ENCODE measurements around the gene TBC1D16. TPM values are rescaled to one million over a fixed set of nuclear protein-coding genes. Genes with fewer than 3 reads are reported as not detected.

TBC1D16 gene
- total RNA-seq, 1 donor from 2014 or later = 19.3 TPM

- peaks cover 19 to 33% (median 20%) of the 10 kb centered on the region in 3 donors for H3K4me1 ChIP-seq (ENCODE audit: control insufficient read depth in 3 of 3, insufficient read depth in 3 of 3, low read length in 3 of 3)
- H3K36me3 ChIP-seq (ENCODE audit: control insufficient read depth in 3 of 3, insufficient read depth in 3 of 3, low read length in 3 of 3) = no peaks in the 10 kb centered on the region
- H3K9me3 ChIP-seq (ENCODE audit: control insufficient read depth in 3 of 3, low read length in 3 of 3) = no peaks in the 10 kb centered on the region
- no peak overlapping the region for H3K27ac ChIP-seq (ENCODE audit: low read depth, low read length)
- no peak overlapping the region for H3K4me3 ChIP-seq (ENCODE audit: low read length in 3 of 3)
- H3K9ac ChIP-seq (ENCODE audit: low read depth in 1 of 3, low read length in 3 of 3) = no peak overlapping the region
- H3K27me3 ChIP-seq (ENCODE audit: control insufficient read depth in 3 of 3, insufficient read depth in 3 of 3, low read length in 3 of 3) = peaks cover 0 to 36% (median 4%) of the 10 kb centered on the region in 3 donors
These were observed 46.4 kb downstream of the TBC1D16 start for GRCh38 chr17:79989106-79989835.

DNA sequence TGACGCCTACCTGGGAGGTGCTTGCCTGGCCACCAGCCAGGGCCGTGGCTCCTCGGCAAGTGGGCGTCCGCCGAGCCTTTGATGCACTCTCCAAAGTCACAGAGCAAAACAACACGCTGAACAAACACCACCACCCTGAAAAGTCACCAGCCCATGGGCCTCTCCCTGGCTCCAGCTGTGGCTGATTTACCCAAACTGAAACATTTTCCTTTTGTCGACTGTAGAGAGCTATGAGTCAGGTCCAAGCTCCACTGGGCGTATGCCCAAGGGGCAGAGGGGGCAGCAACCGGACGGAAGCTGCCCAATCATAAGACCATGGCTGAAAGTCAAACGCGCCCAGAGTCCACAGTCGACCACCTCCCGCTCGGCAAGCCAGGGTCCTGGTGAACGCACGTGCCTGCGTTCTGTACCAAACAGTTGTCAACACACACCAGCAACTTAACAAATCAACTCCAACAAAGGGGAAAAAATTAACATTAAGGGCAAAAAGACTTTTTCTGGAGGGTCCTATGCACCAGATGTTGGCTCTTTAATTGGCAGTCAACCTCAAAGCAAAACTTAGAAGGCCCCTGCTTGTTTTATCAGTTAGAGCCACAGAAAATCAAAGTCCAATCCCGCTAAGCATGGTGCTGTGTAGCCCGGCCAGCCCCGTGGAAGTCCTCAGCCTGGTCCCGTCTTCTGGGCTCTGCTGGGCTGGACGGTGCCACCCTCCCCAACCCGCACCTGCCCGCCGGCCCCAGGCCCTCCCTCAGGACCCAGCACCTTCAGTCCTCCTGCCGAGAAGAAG is 47.3 kb downstream of the TBC1D16 start:
- Histone ChIP-seq H3K4me1 (ENCODE audit: control insufficient read depth in 3 of 3, insufficient read depth in 3 of 3, low read length in 3 of 3) (peaks cover 14 to 27% (median 18%) of the 10 kb centered on the region in 3 donors), H3K36me3 (ENCODE audit: control insufficient read depth in 3 of 3, insufficient read depth in 3 of 3, low read length in 3 of 3) (no peaks in the 10 kb centered on the region)

DNA sequence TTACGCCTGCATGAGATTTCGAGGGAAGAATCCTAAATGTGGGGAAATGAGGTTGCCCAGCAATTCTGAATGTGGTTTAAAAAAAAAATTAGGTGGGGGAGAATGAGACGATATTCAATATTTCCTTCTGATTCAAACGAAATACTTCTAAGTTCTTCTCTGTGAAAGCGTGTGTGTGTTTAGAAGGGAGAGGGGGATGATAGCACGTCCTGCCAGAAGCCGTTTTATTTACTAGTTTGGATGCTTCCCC is 47.8 kb downstream of the TBC1D16 start:
- H3K9ac ChIP-seq (ENCODE audit: low read depth in 1 of 3, low read length in 3 of 3) = no peak overlapping the region
- no peak overlapping the region for H3K27ac ChIP-seq (ENCODE audit: low read depth, low read length)

More for the DNA sequence above, 47.3 kb downstream of the TBC1D16 start:
- Histone ChIP-seq H3K27me3 (ENCODE audit: control insufficient read depth in 3 of 3, insufficient read depth in 3 of 3, low read length in 3 of 3) (peaks cover 0 to 32% (median 4%) of the 10 kb centered on the region in 3 donors), H3K4me3 (ENCODE audit: low read length in 3 of 3) (no peak overlapping the region), H3K27ac (ENCODE audit: low read depth, low read length) (no peak overlapping the region), H3K9me3 (ENCODE audit: control insufficient read depth in 3 of 3, low read length in 3 of 3) (no peaks in the 10 kb centered on the region), H3K9ac (ENCODE audit: low read depth in 1 of 3, low read length in 3 of 3) (no peak overlapping the region)

DNA sequence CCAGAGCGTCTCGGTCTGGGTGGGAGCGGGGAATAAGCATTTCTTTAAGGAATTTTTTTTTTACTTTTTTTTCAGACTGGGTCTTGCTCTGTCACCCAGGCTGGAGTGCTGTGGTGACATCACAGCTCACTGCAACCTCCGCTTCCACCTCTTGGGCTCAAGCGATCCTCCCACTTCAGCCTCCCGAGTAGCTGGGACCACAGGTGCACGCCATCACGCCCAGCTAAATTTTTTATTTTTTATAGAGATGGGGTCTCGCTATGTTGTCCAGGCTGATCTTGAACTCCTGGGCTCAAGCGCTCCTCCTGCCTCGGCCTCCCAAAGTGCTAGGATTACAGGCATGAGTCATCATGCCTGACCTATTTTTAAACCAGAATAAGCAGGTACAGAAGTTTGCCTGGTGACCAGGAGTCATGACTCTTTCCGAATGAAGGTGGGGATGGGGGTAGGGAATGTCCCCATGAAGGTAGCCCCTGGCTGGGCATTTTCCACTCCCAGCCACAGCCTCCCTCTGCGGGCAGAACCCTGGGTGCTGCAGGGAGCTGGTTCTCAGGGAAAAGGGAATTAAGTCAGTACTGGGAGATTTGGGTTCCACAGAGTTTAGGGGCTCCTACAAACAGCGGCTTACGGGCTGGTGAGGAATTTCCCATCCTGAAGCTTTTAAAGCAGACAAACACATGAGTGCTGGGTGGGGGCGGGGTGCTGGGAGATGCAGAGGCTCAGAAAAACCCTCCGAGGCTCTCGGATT is 48.3 kb downstream of the TBC1D16 start:
- Histone ChIP-seq H3K4me1 (ENCODE audit: control insufficient read depth in 3 of 3, insufficient read depth in 3 of 3, low read length in 3 of 3) (peaks cover 6 to 16% (median 8%) of the 10 kb centered on the region in 3 donors), H3K9me3 (ENCODE audit: control insufficient read depth in 3 of 3, low read length in 3 of 3) (no peaks in the 10 kb centered on the region), H3K9ac (ENCODE audit: low read depth in 1 of 3, low read length in 3 of 3) (no peak overlapping the region)

More for the DNA sequence above, 47.8 kb downstream of the TBC1D16 start:
- Histone ChIP-seq H3K27me3 (ENCODE audit: control insufficient read depth in 3 of 3, insufficient read depth in 3 of 3, low read length in 3 of 3) (peaks cover 0 to 29% (median 4%) of the 10 kb centered on the region in 3 donors), H3K4me3 (ENCODE audit: low read length in 3 of 3) (no peak overlapping the region), H3K9me3 (ENCODE audit: control insufficient read depth in 3 of 3, low read length in 3 of 3) (no peaks in the 10 kb centered on the region), H3K4me1 (ENCODE audit: control insufficient read depth in 3 of 3, insufficient read depth in 3 of 3, low read length in 3 of 3) (peaks cover 9 to 21% (median 13%) of the 10 kb centered on the region in 3 donors), H3K36me3 (ENCODE audit: control insufficient read depth in 3 of 3, insufficient read depth in 3 of 3, low read length in 3 of 3) (no peaks in the 10 kb centered on the region)

GRCh38 chr17:79986411-79987186 is 49.1 kb downstream of the TBC1D16 start:
- Histone ChIP-seq H3K9me3 (ENCODE audit: control insufficient read depth in 3 of 3, low read length in 3 of 3) (no peaks in the 10 kb centered on the region), H3K4me3 (ENCODE audit: low read length in 3 of 3) (no peak overlapping the region), H3K27me3 (ENCODE audit: control insufficient read depth in 3 of 3, insufficient read depth in 3 of 3, low read length in 3 of 3) (peaks cover 0 to 20% (median 4%) of the 10 kb centered on the region in 3 donors), H3K9ac (ENCODE audit: low read depth in 1 of 3, low read length in 3 of 3) (no peak overlapping the region), H3K4me1 (ENCODE audit: control insufficient read depth in 3 of 3, insufficient read depth in 3 of 3, low read length in 3 of 3) (peaks cover 6 to 11% (median 8%) of the 10 kb centered on the region in 3 donors), H3K36me3 (ENCODE audit: control insufficient read depth in 3 of 3, insufficient read depth in 3 of 3, low read length in 3 of 3) (no peaks in the 10 kb centered on the region), H3K27ac (ENCODE audit: low read depth, low read length) (no peak overlapping the region)

More for the DNA sequence above, 48.3 kb downstream of the TBC1D16 start:
- Histone ChIP-seq H3K27me3 (ENCODE audit: control insufficient read depth in 3 of 3, insufficient read depth in 3 of 3, low read length in 3 of 3) (peaks cover 0 to 24% (median 4%) of the 10 kb centered on the region in 3 donors), H3K27ac (ENCODE audit: low read depth, low read length) (no peak overlapping the region), H3K4me3 (ENCODE audit: low read length in 3 of 3) (no peak overlapping the region), H3K36me3 (ENCODE audit: control insufficient read depth in 3 of 3, insufficient read depth in 3 of 3, low read length in 3 of 3) (no peaks in the 10 kb centered on the region)

GRCh38 chr17:79985943-79986391 is 49.7 kb downstream of the TBC1D16 start:
- Histone ChIP-seq H3K4me3 (ENCODE audit: low read length in 3 of 3) (no peak overlapping the region), H3K27me3 (ENCODE audit: control insufficient read depth in 3 of 3, insufficient read depth in 3 of 3, low read length in 3 of 3) (peaks cover 0 to 16% (median 0%) of the 10 kb centered on the region in 3 donors), H3K9ac (ENCODE audit: low read depth in 1 of 3, low read length in 3 of 3) (no peak overlapping the region), H3K36me3 (ENCODE audit: control insufficient read depth in 3 of 3, insufficient read depth in 3 of 3, low read length in 3 of 3) (no peaks in the 10 kb centered on the region), H3K4me1 (ENCODE audit: control insufficient read depth in 3 of 3, insufficient read depth in 3 of 3, low read length in 3 of 3) (peaks cover 3 to 8% (median 4%) of the 10 kb centered on the region in 3 donors), H3K27ac (ENCODE audit: low read depth, low read length) (no peak overlapping the region), H3K9me3 (ENCODE audit: control insufficient read depth in 3 of 3, low read length in 3 of 3) (no peaks in the 10 kb centered on the region)

DNA sequence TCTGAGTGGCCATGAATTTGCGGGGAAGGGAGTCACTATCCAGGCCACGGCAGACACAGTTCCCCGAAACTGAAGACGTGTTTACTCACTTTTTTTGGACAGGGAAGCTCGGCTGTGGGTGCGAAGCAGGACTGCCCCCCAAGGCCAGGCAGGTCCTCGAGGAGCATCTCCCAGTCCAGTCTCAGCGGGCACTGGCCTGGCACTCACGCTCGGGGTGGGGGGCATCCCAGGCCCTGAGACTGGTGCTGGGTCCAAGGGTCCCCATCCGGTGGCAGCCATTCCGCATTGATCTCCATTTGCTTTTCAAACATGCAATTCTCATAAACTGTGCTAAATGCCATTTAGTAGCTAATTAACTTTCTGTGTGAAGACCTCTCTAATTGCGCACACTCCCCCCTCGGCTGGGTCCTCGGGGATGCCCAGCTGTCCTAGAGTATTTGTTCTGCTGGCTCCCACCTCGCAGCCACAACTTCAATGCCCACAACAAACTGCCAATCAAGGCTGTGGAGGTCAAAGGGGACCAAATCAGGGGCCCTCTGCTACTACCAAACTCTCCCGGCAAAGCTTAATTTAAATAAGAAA is 50.2 kb downstream of the TBC1D16 start:
- peaks cover 0 to 16% (median 0%) of the 10 kb centered on the region in 3 donors for H3K27me3 ChIP-seq (ENCODE audit: control insufficient read depth in 3 of 3, insufficient read depth in 3 of 3, low read length in 3 of 3)
- H3K9me3 ChIP-seq (ENCODE audit: control insufficient read depth in 3 of 3, low read length in 3 of 3) = no peaks in the 10 kb centered on the region
- H3K4me1 ChIP-seq (ENCODE audit: control insufficient read depth in 3 of 3, insufficient read depth in 3 of 3, low read length in 3 of 3) = peaks cover 3 to 8% (median 4%) of the 10 kb centered on the region in 3 donors
- H3K9ac ChIP-seq (ENCODE audit: low read depth in 1 of 3, low read length in 3 of 3) = no peak overlapping the region
- no peaks in the 10 kb centered on the region for H3K36me3 ChIP-seq (ENCODE audit: control insufficient read depth in 3 of 3, insufficient read depth in 3 of 3, low read length in 3 of 3)
- no peak overlapping the region for H3K4me3 ChIP-seq (ENCODE audit: low read length in 3 of 3)
- H3K27ac ChIP-seq (ENCODE audit: low read depth, low read length) = no peak overlapping the region

- no peak overlapping the region for H3K9ac ChIP-seq (ENCODE audit: low read depth in 1 of 3, low read length in 3 of 3)
These were observed 50.8 kb downstream of the TBC1D16 start for GRCh38 chr17:79984877-79985276.

More at GRCh38 chr17:79984877-79985276, 50.8 kb downstream of the TBC1D16 start:
- H3K4me3 ChIP-seq (ENCODE audit: low read length in 3 of 3) = no peak overlapping the region
- H3K4me1 ChIP-seq (ENCODE audit: control insufficient read depth in 3 of 3, insufficient read depth in 3 of 3, low read length in 3 of 3) = peaks cover 3 to 8% (median 4%) of the 10 kb centered on the region in 3 donors
- no peak overlapping the region for H3K27ac ChIP-seq (ENCODE audit: low read depth, low read length)
- no peaks in the 10 kb centered on the region for H3K36me3 ChIP-seq (ENCODE audit: control insufficient read depth in 3 of 3, insufficient read depth in 3 of 3, low read length in 3 of 3)
- H3K9me3 ChIP-seq (ENCODE audit: control insufficient read depth in 3 of 3, low read length in 3 of 3) = no peaks in the 10 kb centered on the region
- peaks cover 0 to 15% (median 0%) of the 10 kb centered on the region in 3 donors for H3K27me3 ChIP-seq (ENCODE audit: control insufficient read depth in 3 of 3, insufficient read depth in 3 of 3, low read length in 3 of 3)

Measured in skeletal muscle tissue (tissue), 4 donors.